NAMALWA (cell line): ENCODE results near the gene SLC39A13.
A peak's percentile ranks its signal among the peaks of the same experiment; 100 is the strongest.

Experiments used
- DNase-seq: peaks from one replicate; pipeline ENCODE4 v3.0.0-alpha.2; 2015; ENCODE audit warnings: low spot score

SLC39A13 gene

GRCh38 chr11:47407746-47408590 lies at the start of gene SLC39A13:
TSS of gene SLC39A13 (plus strand) at chr11:47408590. CDS start at chr11:47410095, 1,505 bp downstream.
- DNase-seq, result peak; percentile 95

GRCh38 chr11:47358731-47359051 lies 49.7 kb upstream of the SLC39A13 start:
- DNase-seq, result no peak

- no peak for DNase-seq
Measured at GRCh38 chr11:47359162-47359561, 49.2 kb upstream of the SLC39A13 start.

GRCh38 chr11:47359586-47359985 lies 48.8 kb upstream of the SLC39A13 start:
- no peak for DNase-seq

- no peak for DNase-seq
Measured at GRCh38 chr11:47360341-47360740, 48.0 kb upstream of the SLC39A13 start.

GRCh38 chr11:47361419-47361818 lies 47.0 kb upstream of the SLC39A13 start:
- no peak for DNase-seq

- DNase-seq, result no peak
Measured at GRCh38 chr11:47366020-47366490, 42.3 kb upstream of the SLC39A13 start.

GRCh38 chr11:47369676-47370075 lies 38.7 kb upstream of the SLC39A13 start:
- no peak for DNase-seq

- DNase-seq, result no peak
Measured at GRCh38 chr11:47372422-47372821, 36.0 kb upstream of the SLC39A13 start.

GRCh38 chr11:47373876-47374719 lies 34.3 kb upstream of the SLC39A13 start:
- peak; percentile 80 for DNase-seq

GRCh38 chr11:47374720-47375019 lies 33.7 kb upstream of the SLC39A13 start:
- DNase-seq, result no peak

GRCh38 chr11:47375020-47375419 lies 33.4 kb upstream of the SLC39A13 start:
- no peak for DNase-seq

- DNase-seq, result no peak
Measured at GRCh38 chr11:47375546-47376085, 32.8 kb upstream of the SLC39A13 start.

GRCh38 chr11:47376107-47376524 lies 32.3 kb upstream of the SLC39A13 start:
- DNase-seq, result no peak

GRCh38 chr11:47376525-47377371 lies 31.6 kb upstream of the SLC39A13 start:
- peak; percentile 47 for DNase-seq

- no peak for DNase-seq
Measured at GRCh38 chr11:47377571-47378009, 30.8 kb upstream of the SLC39A13 start.

- DNase-seq, result peak; percentile 93
Measured at GRCh38 chr11:47378010-47378835, 30.2 kb upstream of the SLC39A13 start, which contains the start of gene SPI1. TSS of gene SPI1 (minus strand) at chr11:47378547. CDS start at chr11:47378353, 194 bp downstream.

- DNase-seq, result no peak
Measured at GRCh38 chr11:47378836-47379170, 29.6 kb upstream of the SLC39A13 start.

- no peak for DNase-seq
Measured at GRCh38 chr11:47379317-47379716, 29.1 kb upstream of the SLC39A13 start.

- DNase-seq, result no peak
Measured at GRCh38 chr11:47380078-47380477, 28.3 kb upstream of the SLC39A13 start.

- DNase-seq, result no peak
Measured at GRCh38 chr11:47383071-47383470, 25.3 kb upstream of the SLC39A13 start.
